Ovary (tissue), 9 donors: ENCODE results near the gene UBE2S. TPM values are rescaled to one million over a fixed set of nuclear protein-coding genes. Genes with fewer than 3 reads are reported as not detected.

Source experiments
- DNase-seq, 5 donors: peaks; one replicate each; pipeline ENCODE4 v3.0.0-alpha.2; 2019 to 2020
- H3K27ac ChIP-seq, 2 donors: fragments of 200-600 bp; one replicate each; pipeline versions ENCODE4 v1.5.1 to v1.8.0; 2019 to 2022
- H3K27me3 ChIP-seq: fragments of 200-600 bp; one replicate; pipeline ENCODE4 v1.8.0; 2022
- H3K36me3 ChIP-seq: fragments of 200-600 bp; sonication (generic); one replicate; pipeline ENCODE4 v1.5.1; 2019
- H3K4me1 ChIP-seq: one replicate; pipeline ENCODE4 v1.8.1; 2013; ENCODE audit warnings: mild to moderate bottlenecking, moderate library complexity; ENCODE audit not compliant: insufficient read depth
- H3K4me3 ChIP-seq: fragments of 200-600 bp; sonication (generic); one replicate; pipeline ENCODE4 v1.5.1; 2017
- H3K9me3 ChIP-seq, 2 donors: fragments of 200-600 bp in 1 of 2; sonication (generic) in 1 of 2; one replicate each; pipeline versions ENCODE4 v1.5.1 to v1.8.1; 2013 to 2019; ENCODE audit warnings: mild to moderate bottlenecking in 1 of 2, moderate library complexity in 1 of 2
- CTCF ChIP-seq, 3 donors: fragments of 450-650 bp in 2 of 3; fragments of 200-600 bp in 1 of 3; IDR thresholded peaks; one replicate each; pipeline versions ENCODE4 v1.5.1 to v1.8.0; 2016 to 2022; ENCODE audit warnings: antibody characterized with exemption in 3 of 3, mild to moderate bottlenecking in 1 of 3
- POLR2A ChIP-seq: fragments of 450-650 bp; IDR thresholded peaks from one replicate; pipeline ENCODE4 v1.6.1; 2017; ENCODE audit warnings: antibody characterized with exemption, mild to moderate bottlenecking, moderate library complexity
- WGBS, 3 donors: extraction: QIAGEN DNeasy Blood & Tissue Kit in 1 of 3; methylation state at CpG; one replicate each; pipeline versions ENCODE4 v1.1.5 to v1.1.7; 2013 to 2017; 5-methylcytosine and 5-hydroxymethylcytosine counted together
- intact Hi-C, 4 donors: fragments of 100-400 bp; cut with DNase I; formaldehyde crosslinking; loops; one replicate each; pipeline versions ENCODE4 v1.11.0 to v1.15.1; 2022 to 2023
- polyA plus RNA-seq, 2 donors: library from polyadenylated mRNA; stranded (reverse); fragments of 200-250 nt in 1 of 2; fragments of 350-450 nt in 1 of 2; fragmentation: Illumina TruSeq in 1 of 2; extraction: RNeasy Lipid Tissue Mini Kit (QIAGEN cat#74804) in 1 of 2; gene quantifications; one replicate each; pipeline ENCODE4 v1.2.3, GENCODE V29; 2013 to 2014
- total RNA-seq, 7 donors: library from RNA; depleted of rRNA in 2 of 7; stranded (reverse); fragments of >200 nt in 2 of 7; fragmentation: NEBNext Ultra II Directional in 3 of 7; extraction: Animal tissue kit (Norgen Biotek cat#: 25700) in 3 of 7; gene quantifications; one replicate each; pipeline versions ENCODE4 v1.1.0 to v1.2.4, GENCODE V29; 2016 to 2023
- donor health status: DM: no; HTN: no; CAD: no; lungs with moderate emphysema.
- donor health status: DM: no; HTN: no; CAD: no.
- donor health status: Bipolar disorder and iron deficiency.
- donor health status: DM: yes; HTN: yes; CAD: no.
- donor health status: DM: no; HTN: no; CAD: no.
- donor health status: DM: yes; HTN: yes; CAD: no.

Gene UBE2S
- total and polyA plus RNA-seq, 9 donors: 3.2 to 30.1 (median 16.1) TPM

- Histone ChIP-seq H3K27me3 (no peaks in the 10 kb centered on the region), H3K27ac (no peak overlapping the region), H3K36me3 (no peaks in the 10 kb centered on the region), H3K4me3 (no peak overlapping the region), H3K4me1 (no peaks in the 10 kb centered on the region), H3K9me3 (no peaks in the 10 kb centered on the region)
- TF ChIP-seq POLR2A (no peak), CTCF (IDR thresholded peaks at IDR 0.05) (no peak)
- intact Hi-C loops: no loop called here
- DNase-seq: no peak
- 66 to 69% (median 68%) methylated on average over 11 of the region's 11 CpGs for WGBS, 3 donors
Observed at GRCh38 chr19:55350620-55351315, 56.8 kb downstream of the UBE2S start.

Other genes with a start within 250 kb of the UBE2S start
Only the 30 nearest of the 32 such genes appear.
- gene SYT5, start 227.5 kb downstream of the UBE2S start, total RNA-seq: 1 to 10 TPM in 1 of 7 donors, under 1 TPM in 3, not detected in 3; 0.08 to 2.3 (median 0.46) TPM
- not detected for gene SYT5, start 227.5 kb downstream of the UBE2S start, polyA plus RNA-seq
- gene PTPRH, start 198.3 kb downstream of the UBE2S start, total RNA-seq: 1 to 10 TPM in 5 of 7 donors, under 1 TPM in 2; 0.23 to 4.1 (median 1.2) TPM
- 1 to 10 TPM in 1 of 2 donors, under 1 TPM in 1; 0.45 to 4.6 TPM for gene PTPRH, start 198.3 kb downstream of the UBE2S start, polyA plus RNA-seq
- gene TMEM86B, start 179.0 kb downstream of the UBE2S start, total RNA-seq: 1 to 10 TPM; 2.6 to 4.9 (median 3.5) TPM
- gene TMEM86B, start 179.0 kb downstream of the UBE2S start, polyA plus RNA-seq: 1 to 10 TPM in 1 of 2 donors, not detected in 1; 3.0 TPM
- 10 to 100 TPM; 14.1 to 52.2 (median 46.3) TPM for gene PPP6R1, start 148.8 kb downstream of the UBE2S start, total RNA-seq
- gene PPP6R1, start 148.8 kb downstream of the UBE2S start, polyA plus RNA-seq: 10 to 100 TPM; 21.3 to 26.9 TPM
- gene HSPBP1, start 127.7 kb downstream of the UBE2S start, total RNA-seq: 10 to 100 TPM; 20.5 to 40.7 (median 31.8) TPM
- gene HSPBP1, start 127.7 kb downstream of the UBE2S start, polyA plus RNA-seq: 10 to 100 TPM in 1 of 2 donors, 1 to 10 TPM in 1; 3.6 to 36.5 TPM
- 10 to 100 TPM in 1 of 7 donors, 1 to 10 TPM in 6; 1.9 to 11.3 (median 4.8) TPM for gene BRSK1, start 123.8 kb downstream of the UBE2S start, total RNA-seq
- 1 to 10 TPM; 2.3 to 5.0 TPM for gene BRSK1, start 123.8 kb downstream of the UBE2S start, polyA plus RNA-seq
- gene TMEM150B, start 82.4 kb downstream of the UBE2S start, total RNA-seq: 1 to 10 TPM in 3 of 7 donors, under 1 TPM in 4; 0.36 to 3.9 (median 0.79) TPM
- under 1 TPM; 0.55 to 0.73 TPM for gene TMEM150B, start 82.4 kb downstream of the UBE2S start, polyA plus RNA-seq
- gene KMT5C, start 67.9 kb downstream of the UBE2S start, total RNA-seq: 10 to 100 TPM in 6 of 7 donors, 1 to 10 TPM in 1; 8.1 to 26.2 (median 12.6) TPM
- gene KMT5C, start 67.9 kb downstream of the UBE2S start, polyA plus RNA-seq: 10 to 100 TPM in 1 of 2 donors, under 1 TPM in 1; 0.37 to 11.9 TPM
- gene COX6B2, start 53.1 kb downstream of the UBE2S start, total RNA-seq: 1 to 10 TPM in 1 of 7 donors, under 1 TPM in 5, not detected in 1; 0.20 to 1.5 (median 0.46) TPM
- under 1 TPM in 1 of 2 donors, not detected in 1; 0.10 TPM for gene COX6B2, start 53.1 kb downstream of the UBE2S start, polyA plus RNA-seq
- not detected for gene GARIN5B, start 44.5 kb downstream of the UBE2S start, total RNA-seq
- gene GARIN5B, start 44.5 kb downstream of the UBE2S start, polyA plus RNA-seq: not detected
- 1 to 10 TPM in 1 of 7 donors, under 1 TPM in 1, not detected in 5; 0.11 to 1.3 TPM for gene IL11, start 37.3 kb downstream of the UBE2S start, total RNA-seq
- under 1 TPM in 1 of 2 donors, not detected in 1; 0.08 TPM for gene IL11, start 37.3 kb downstream of the UBE2S start, polyA plus RNA-seq
- gene TMEM190, start 31.0 kb downstream of the UBE2S start, total RNA-seq: 10 to 100 TPM in 1 of 7 donors, 1 to 10 TPM in 3, under 1 TPM in 1, not detected in 2; 0.72 to 45.1 (median 2.5) TPM
- not detected for gene TMEM190, start 31.0 kb downstream of the UBE2S start, polyA plus RNA-seq
- gene TMEM238, start 23.5 kb downstream of the UBE2S start, total RNA-seq: 10 to 100 TPM in 1 of 7 donors, 1 to 10 TPM in 5, under 1 TPM in 1; 0.93 to 31.2 (median 2.5) TPM
- under 1 TPM in 1 of 2 donors, not detected in 1; 0.10 TPM for gene TMEM238, start 23.5 kb downstream of the UBE2S start, polyA plus RNA-seq
- 1,000 to 10,000 TPM in 5 of 7 donors, 100 to 1,000 TPM in 2; 604 to 2,543 (median 2,257) TPM for gene RPL28, start 21.9 kb downstream of the UBE2S start, total RNA-seq
- 1,000 to 10,000 TPM in 1 of 2 donors, 100 to 1,000 TPM in 1; 391 to 2,645 TPM for gene RPL28, start 21.9 kb downstream of the UBE2S start, polyA plus RNA-seq
- not detected for gene SHISA7, start 35.5 kb upstream of the UBE2S start, total RNA-seq
- not detected for gene SHISA7, start 35.5 kb upstream of the UBE2S start, polyA plus RNA-seq
- 10 to 100 TPM; 21.8 to 39.2 (median 31.7) TPM for gene ISOC2, start 53.9 kb upstream of the UBE2S start, total RNA-seq
- 10 to 100 TPM in 1 of 2 donors, 1 to 10 TPM in 1; 1.4 to 39.4 TPM for gene ISOC2, start 53.9 kb upstream of the UBE2S start, polyA plus RNA-seq
- not detected for gene C19orf85, start 57.0 kb upstream of the UBE2S start, total RNA-seq
- not detected for gene C19orf85, start 57.0 kb upstream of the UBE2S start, polyA plus RNA-seq
- 10 to 100 TPM in 2 of 7 donors, 1 to 10 TPM in 5; 3.8 to 18.4 (median 8.7) TPM for gene ZNF628, start 68.8 kb upstream of the UBE2S start, total RNA-seq
- 1 to 10 TPM in 1 of 2 donors, not detected in 1; 8.7 TPM for gene ZNF628, start 68.8 kb upstream of the UBE2S start, polyA plus RNA-seq
- gene NAT14, start 77.4 kb upstream of the UBE2S start, total RNA-seq: 10 to 100 TPM in 6 of 7 donors, 1 to 10 TPM in 1; 9.2 to 40.4 (median 35.8) TPM
- 10 to 100 TPM in 1 of 2 donors, 1 to 10 TPM in 1; 3.2 to 23.5 TPM for gene NAT14, start 77.4 kb upstream of the UBE2S start, polyA plus RNA-seq
- gene SSC5D, start 80.6 kb upstream of the UBE2S start, total RNA-seq: 10 to 100 TPM in 6 of 7 donors, 1 to 10 TPM in 1; 5.7 to 29.7 (median 21.1) TPM
- gene SSC5D, start 80.6 kb upstream of the UBE2S start, polyA plus RNA-seq: 10 to 100 TPM; 10.1 to 11.4 TPM
- gene SBK2, start 129.3 kb upstream of the UBE2S start, total RNA-seq: 1 to 10 TPM in 1 of 7 donors, under 1 TPM in 1, not detected in 5; 0.20 to 1.0 TPM
- gene SBK2, start 129.3 kb upstream of the UBE2S start, polyA plus RNA-seq: not detected
- under 1 TPM in 4 of 7 donors, not detected in 3; 0.17 to 0.34 (median 0.26) TPM for gene SBK3, start 137.8 kb upstream of the UBE2S start, total RNA-seq
- gene SBK3, start 137.8 kb upstream of the UBE2S start, polyA plus RNA-seq: not detected
- 10 to 100 TPM in 5 of 7 donors, 1 to 10 TPM in 2; 2.7 to 24.4 (median 16.8) TPM for gene ZNF579, start 173.1 kb upstream of the UBE2S start, total RNA-seq
- gene ZNF579, start 173.1 kb upstream of the UBE2S start, polyA plus RNA-seq: 10 to 100 TPM in 1 of 2 donors, 1 to 10 TPM in 1; 5.6 to 10.5 TPM
- 10 to 100 TPM in 5 of 7 donors, 1 to 10 TPM in 2; 3.6 to 22.7 (median 16.6) TPM for gene FIZ1, start 191.7 kb upstream of the UBE2S start, total RNA-seq
- 10 to 100 TPM in 1 of 2 donors, 1 to 10 TPM in 1; 9.4 to 11.0 TPM for gene FIZ1, start 191.7 kb upstream of the UBE2S start, polyA plus RNA-seq
- 10 to 100 TPM; 13.7 to 22.3 (median 17.8) TPM for gene ZNF524, start 192.5 kb upstream of the UBE2S start, total RNA-seq
- gene ZNF524, start 192.5 kb upstream of the UBE2S start, polyA plus RNA-seq: 10 to 100 TPM in 1 of 2 donors, under 1 TPM in 1; 0.15 to 28.0 TPM
- gene ZNF865, start 197.9 kb upstream of the UBE2S start, total RNA-seq: 10 to 100 TPM in 5 of 7 donors, 1 to 10 TPM in 2; 4.0 to 20.9 (median 17.6) TPM
- gene ZNF865, start 197.9 kb upstream of the UBE2S start, polyA plus RNA-seq: 10 to 100 TPM in 1 of 2 donors, under 1 TPM in 1; 0.42 to 10.5 TPM
- gene ZNF784, start 216.8 kb upstream of the UBE2S start, total RNA-seq: 10 to 100 TPM in 4 of 7 donors, 1 to 10 TPM in 3; 6.5 to 16.9 (median 11.7) TPM
- 10 to 100 TPM in 1 of 2 donors, 1 to 10 TPM in 1; 6.0 to 12.3 TPM for gene ZNF784, start 216.8 kb upstream of the UBE2S start, polyA plus RNA-seq
- 10 to 100 TPM; 24.9 to 70.6 (median 65.3) TPM for gene ZNF580, start 233.2 kb upstream of the UBE2S start, total RNA-seq
- gene ZNF580, start 233.2 kb upstream of the UBE2S start, polyA plus RNA-seq: 10 to 100 TPM; 14.5 to 37.3 TPM
- 10 to 100 TPM; 21.9 to 40.2 (median 34.0) TPM for gene ZNF581, start 235.9 kb upstream of the UBE2S start, total RNA-seq
- gene ZNF581, start 235.9 kb upstream of the UBE2S start, polyA plus RNA-seq: 10 to 100 TPM; 11.2 to 37.0 TPM
- gene CCDC106, start 240.4 kb upstream of the UBE2S start, total RNA-seq: 10 to 100 TPM; 10.6 to 20.2 (median 14.7) TPM
- 10 to 100 TPM in 1 of 2 donors, 1 to 10 TPM in 1; 3.1 to 13.5 TPM for gene CCDC106, start 240.4 kb upstream of the UBE2S start, polyA plus RNA-seq